ENCODE measurements around the gene ST8SIA4.

DNA sequence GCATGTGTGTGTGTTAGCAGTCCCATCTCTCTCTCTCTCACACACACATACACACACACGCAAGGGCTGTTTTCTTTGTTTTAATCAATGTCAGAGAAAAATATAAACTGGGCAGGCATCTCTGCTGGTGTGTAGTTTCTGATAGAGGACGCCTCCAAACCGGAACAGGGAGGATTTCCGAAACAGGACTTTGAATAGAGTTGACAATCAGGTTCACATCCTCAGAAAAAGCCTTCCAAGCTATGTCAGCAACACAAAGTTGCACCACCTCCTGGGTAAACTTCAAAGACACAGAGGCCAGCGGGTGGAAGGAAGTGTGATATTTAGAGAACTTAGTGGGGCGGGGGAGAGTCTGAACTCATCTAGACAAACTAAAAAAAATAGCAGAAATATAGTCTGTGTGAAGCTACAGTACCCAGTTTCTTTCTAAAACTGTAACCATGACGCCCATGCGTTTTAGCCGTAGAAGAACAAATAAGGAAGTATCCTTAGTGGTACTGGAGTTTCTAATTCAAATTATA lies 1.2 kb downstream of the ST8SIA4 start:
- TF ChIP-seq POLR2A (IDR thresholded peaks at IDR 0.05): no peak
- TF ChIP-seq, protein P1, sequence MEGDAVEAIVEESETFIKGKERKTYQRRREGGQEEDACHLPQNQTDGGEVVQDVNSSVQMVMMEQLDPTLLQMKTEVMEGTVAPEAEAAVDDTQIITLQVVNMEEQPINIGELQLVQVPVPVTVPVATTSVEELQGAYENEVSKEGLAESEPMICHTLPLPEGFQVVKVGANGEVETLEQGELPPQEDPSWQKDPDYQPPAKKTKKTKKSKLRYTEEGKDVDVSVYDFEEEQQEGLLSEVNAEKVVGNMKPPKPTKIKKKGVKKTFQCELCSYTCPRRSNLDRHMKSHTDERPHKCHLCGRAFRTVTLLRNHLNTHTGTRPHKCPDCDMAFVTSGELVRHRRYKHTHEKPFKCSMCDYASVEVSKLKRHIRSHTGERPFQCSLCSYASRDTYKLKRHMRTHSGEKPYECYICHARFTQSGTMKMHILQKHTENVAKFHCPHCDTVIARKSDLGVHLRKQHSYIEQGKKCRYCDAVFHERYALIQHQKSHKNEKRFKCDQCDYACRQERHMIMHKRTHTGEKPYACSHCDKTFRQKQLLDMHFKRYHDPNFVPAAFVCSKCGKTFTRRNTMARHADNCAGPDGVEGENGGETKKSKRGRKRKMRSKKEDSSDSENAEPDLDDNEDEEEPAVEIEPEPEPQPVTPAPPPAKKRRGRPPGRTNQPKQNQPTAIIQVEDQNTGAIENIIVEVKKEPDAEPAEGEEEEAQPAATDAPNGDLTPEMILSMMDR (IDR thresholded peaks at IDR 0.05): no peak
